ENCODE data around the gene TMEM127.

GRCh38 chr2:96251721-96252292 lies 14.0 kb downstream of the TMEM127 start:
- TF ChIP-seq EZH2phosphoT487 (IDR thresholded peaks at IDR 0.05; ENCODE audit: insufficient read depth, low read depth) (no peak), EZH2 (IDR thresholded peaks at IDR 0.05; ENCODE audit: insufficient read depth, poor library complexity, severe bottlenecking) (no peak)
